VCaP (cell line): ENCODE measurements around the gene SLC28A3.
"Not testable (repeated sequence)": the region's sequence is repeated elsewhere in the genome, so short reads cannot be mapped to it uniquely, and the experiment has no call there.

Experiments used
- H3K27ac ChIP-seq: fragments of 450-650 bp; 2 replicates; pipeline ENCODE4 v1.5.1; 2017
- CTCF ChIP-seq: fragments of 450-650 bp; conservative IDR thresholded peaks from 2 replicates; pipeline ENCODE4 v1.5.1; 2017; ENCODE audit warnings: mild to moderate bottlenecking, moderate library complexity

The SLC28A3 gene, protein sequence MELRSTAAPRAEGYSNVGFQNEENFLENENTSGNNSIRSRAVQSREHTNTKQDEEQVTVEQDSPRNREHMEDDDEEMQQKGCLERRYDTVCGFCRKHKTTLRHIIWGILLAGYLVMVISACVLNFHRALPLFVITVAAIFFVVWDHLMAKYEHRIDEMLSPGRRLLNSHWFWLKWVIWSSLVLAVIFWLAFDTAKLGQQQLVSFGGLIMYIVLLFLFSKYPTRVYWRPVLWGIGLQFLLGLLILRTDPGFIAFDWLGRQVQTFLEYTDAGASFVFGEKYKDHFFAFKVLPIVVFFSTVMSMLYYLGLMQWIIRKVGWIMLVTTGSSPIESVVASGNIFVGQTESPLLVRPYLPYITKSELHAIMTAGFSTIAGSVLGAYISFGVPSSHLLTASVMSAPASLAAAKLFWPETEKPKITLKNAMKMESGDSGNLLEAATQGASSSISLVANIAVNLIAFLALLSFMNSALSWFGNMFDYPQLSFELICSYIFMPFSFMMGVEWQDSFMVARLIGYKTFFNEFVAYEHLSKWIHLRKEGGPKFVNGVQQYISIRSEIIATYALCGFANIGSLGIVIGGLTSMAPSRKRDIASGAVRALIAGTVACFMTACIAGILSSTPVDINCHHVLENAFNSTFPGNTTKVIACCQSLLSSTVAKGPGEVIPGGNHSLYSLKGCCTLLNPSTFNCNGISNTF

GRCh38 chr9:84340535-84340934 lies at the start of gene SLC28A3:
TSS of gene SLC28A3 (minus strand) at chr9:84340758. CDS start at chr9:84340633, 125 bp downstream.
- TF ChIP-seq CTCF, result no peak
- H3K27ac ChIP-seq, result no peak within 1 kb of the TSS

- H3K27ac ChIP-seq, result not testable (repeated sequence)
These were observed 49.7 kb upstream of the SLC28A3 start for GRCh38 chr9:84390254-84390653.

- H3K27ac ChIP-seq, result no peak overlapping the region
- no peak for TF ChIP-seq CTCF
These were observed 47.3 kb upstream of the SLC28A3 start for GRCh38 chr9:84387821-84388220.

- H3K27ac ChIP-seq, result no peak overlapping the region
- TF ChIP-seq CTCF, result no peak
These were observed 46.2 kb upstream of the SLC28A3 start for GRCh38 chr9:84386753-84387152.

- H3K27ac ChIP-seq, result no peak overlapping the region
- TF ChIP-seq CTCF, result no peak
These were observed 45.0 kb upstream of the SLC28A3 start for GRCh38 chr9:84385386-84386040.

DNA sequence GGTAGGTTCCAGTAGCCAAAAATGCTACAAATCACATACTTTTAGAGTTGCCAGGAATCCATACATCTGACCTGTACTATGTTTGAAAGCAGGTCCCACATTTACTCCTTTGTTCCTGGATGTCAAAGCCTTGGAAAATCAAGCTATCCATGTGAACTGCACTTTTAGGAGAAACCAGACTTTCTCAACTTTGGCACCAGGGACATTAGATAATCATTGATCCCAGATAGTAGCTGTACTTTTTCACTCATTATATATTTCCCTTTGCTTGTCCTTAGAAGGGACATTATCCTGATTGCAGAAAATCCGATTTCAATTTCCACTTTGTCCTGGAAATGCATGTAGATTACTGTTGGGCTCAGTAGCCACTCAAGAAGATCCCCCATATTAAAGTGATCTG lies 44.1 kb upstream of the SLC28A3 start:
- no peak for TF ChIP-seq CTCF
- H3K27ac ChIP-seq, result no peak overlapping the region

DNA sequence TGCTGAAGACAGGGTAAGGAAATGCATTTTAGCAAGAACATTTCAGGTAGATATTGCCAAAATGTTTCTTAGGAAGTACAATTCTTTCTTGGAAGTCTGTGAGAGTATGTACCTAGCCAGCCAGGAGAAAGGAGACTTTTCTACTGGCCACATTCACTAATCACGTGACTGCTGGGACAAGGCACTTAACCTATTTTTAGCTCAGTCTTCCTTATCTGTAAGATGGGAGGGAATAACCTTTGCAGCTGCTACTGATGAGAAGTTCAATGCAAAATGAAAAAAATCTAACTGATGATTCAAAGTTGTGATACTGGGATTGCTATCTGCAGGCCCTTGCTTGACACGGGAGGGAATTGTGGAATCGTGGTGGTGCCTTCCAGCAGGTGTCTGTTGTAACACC lies 42.6 kb upstream of the SLC28A3 start:
- TF ChIP-seq CTCF, result no peak
- no peak overlapping the region for H3K27ac ChIP-seq
